Mesothelial cell of epicardium (in vitro differentiated cells): ENCODE data around the gene CDKAL1. TPM values are rescaled to one million over a fixed set of nuclear protein-coding genes. Genes with fewer than 3 reads are reported as not detected.
"Not testable (repeated sequence)": the region's sequence is repeated elsewhere in the genome, so short reads cannot be mapped to it uniquely, and the experiment has no call there.

ENCODE experiments used
- DNase-seq, 2 experiments: peaks; one replicate each; pipeline ENCODE4 v3.0.0; 2021; ENCODE audit warnings: low spot score in 2 of 2; ENCODE audit not compliant: unreplicated experiment in 2 of 2
- H3K27ac Mint-ChIP-seq: 2 replicates; pipeline ENCODE4 v1.8.0; 2021; ENCODE audit warnings: mixed read lengths
- H3K27me3 Mint-ChIP-seq: 2 replicates; pipeline ENCODE4 v1.8.0; 2021; ENCODE audit warnings: low read depth, mixed read lengths
- H3K36me3 Mint-ChIP-seq: 2 replicates; pipeline ENCODE4 v1.8.0; 2021; ENCODE audit warnings: mixed read lengths
- H3K4me1 Mint-ChIP-seq: 2 replicates; pipeline ENCODE4 v1.8.0; 2021; ENCODE audit warnings: mixed read lengths
- H3K4me3 Mint-ChIP-seq: 2 replicates; pipeline ENCODE4 v1.8.0; 2021; ENCODE audit warnings: mild to moderate bottlenecking, moderate library complexity, mixed read lengths
- H3K9me3 Mint-ChIP-seq: 2 replicates; pipeline ENCODE4 v1.8.0; 2021; ENCODE audit warnings: mixed read lengths
- CTCF ChIP-seq: fragments of 200-600 bp; sonication (generic); IDR thresholded peaks from one replicate; pipeline ENCODE4 v1.5.0; 2021; ENCODE audit warnings: antibody characterized with exemption; ENCODE audit not compliant: unreplicated experiment
- total RNA-seq: library from RNA; stranded (reverse); gene quantifications from 3 replicates; pipeline ENCODE4 v1.2.1, GENCODE V29; 2021

The CDKAL1 gene
- total RNA-seq, 1 donor from 2014 or later = 22.6 TPM

- Mint-ChIP-seq H3K36me3 (peaks cover 9% of the 10 kb centered on the region), H3K27ac (peak overlapping the region; percentile 48), H3K4me1 (peaks cover 26% of the 10 kb centered on the region), H3K27me3 (no peaks in the 10 kb centered on the region), H3K4me3 (no peak overlapping the region), H3K9me3 (peaks cover 9% of the 10 kb centered on the region)
- no peak for TF ChIP-seq CTCF
- no peak for DNase-seq
Measured at GRCh38 chr6:20826378-20826777, 292.1 kb downstream of the CDKAL1 start.

GRCh38 chr6:20827798-20828197, 293.5 kb downstream of the CDKAL1 start:
- Mint-ChIP-seq H3K27me3 (no peaks in the 10 kb centered on the region), H3K27ac (no peak overlapping the region), H3K9me3 (peaks cover 9% of the 10 kb centered on the region), H3K4me1 (peaks cover 26% of the 10 kb centered on the region), H3K4me3 (no peak overlapping the region), H3K36me3 (peaks cover 7% of the 10 kb centered on the region)
- DNase-seq = no peak
- TF ChIP-seq CTCF = no peak

GRCh38 chr6:20830576-20830975, 296.3 kb downstream of the CDKAL1 start:
- no peak for TF ChIP-seq CTCF
- no peak for DNase-seq
- Mint-ChIP-seq H3K27ac (no peak overlapping the region), H3K4me1 (peaks cover 21% of the 10 kb centered on the region), H3K9me3 (no peaks in the 10 kb centered on the region), H3K36me3 (peaks cover 4% of the 10 kb centered on the region), H3K27me3 (no peaks in the 10 kb centered on the region), H3K4me3 (no peak overlapping the region)

GRCh38 chr6:20831251-20831650, 297.0 kb downstream of the CDKAL1 start:
- not testable (repeated sequence) for H3K27ac Mint-ChIP-seq, H3K9me3 Mint-ChIP-seq, H3K4me3 Mint-ChIP-seq, H3K36me3 Mint-ChIP-seq, DNase-seq, H3K27me3 Mint-ChIP-seq
- H3K4me1 Mint-ChIP-seq = peaks cover 15% of the 10 kb centered on the region

- H3K9me3 Mint-ChIP-seq = no peaks in the 10 kb centered on the region
- H3K4me3 Mint-ChIP-seq = no peak overlapping the region
- TF ChIP-seq CTCF = no peak
- DNase-seq = no peak
- peaks cover 4% of the 10 kb centered on the region for H3K36me3 Mint-ChIP-seq
- no peak overlapping the region for H3K27ac Mint-ChIP-seq
- H3K4me1 Mint-ChIP-seq = peaks cover 2% of the 10 kb centered on the region
- no peaks in the 10 kb centered on the region for H3K27me3 Mint-ChIP-seq
Measured at GRCh38 chr6:20833881-20834515, 299.7 kb downstream of the CDKAL1 start.

- peaks cover 5% of the 10 kb centered on the region for H3K4me1 Mint-ChIP-seq
- H3K27me3 Mint-ChIP-seq = no peaks in the 10 kb centered on the region
- no peak for TF ChIP-seq CTCF
- peaks cover 4% of the 10 kb centered on the region for H3K36me3 Mint-ChIP-seq
- no peaks in the 10 kb centered on the region for H3K9me3 Mint-ChIP-seq
- no peak overlapping the region for H3K27ac Mint-ChIP-seq
- DNase-seq = no peak
- no peak overlapping the region for H3K4me3 Mint-ChIP-seq
Measured at GRCh38 chr6:20835315-20836010, 301.2 kb downstream of the CDKAL1 start.
